Memory B cell (primary cell): ENCODE data around the gene LRATD1.
"Not testable (repeated sequence)": the region's sequence is repeated elsewhere in the genome, so short reads cannot be mapped to it uniquely, and the experiment has no call there.

Experiments
- ATAC-seq: fragments of 150-1000 bp; cut with Tn5 transposase; 2 replicates; pipeline ENCODE4 v1.10.0; 2021; ENCODE audit warnings: low read depth, mild to moderate bottlenecking, moderate library complexity
- DNase-seq, 2 donors: peaks; one replicate each; pipeline ENCODE4 v3.0.0; 2022; ENCODE audit warnings: low spot score in 2 of 2
- H3K27ac Mint-ChIP-seq: one replicate; pipeline ENCODE4 v1.8.0; 2022; ENCODE audit warnings: mild to moderate bottlenecking, moderate library complexity, mixed read lengths
- H3K27me3 Mint-ChIP-seq: one replicate; pipeline ENCODE4 v1.8.0; 2022; ENCODE audit warnings: mixed read lengths
- H3K36me3 Mint-ChIP-seq: one replicate; pipeline ENCODE4 v1.8.0; 2022; ENCODE audit warnings: mild to moderate bottlenecking, mixed read lengths
- H3K4me1 Mint-ChIP-seq: one replicate; pipeline ENCODE4 v1.8.0; 2022; ENCODE audit warnings: mixed read lengths
- H3K4me3 Mint-ChIP-seq: one replicate; pipeline ENCODE4 v1.8.0; 2022; ENCODE audit warnings: mild to moderate bottlenecking, moderate library complexity, mixed read lengths
- H3K9me3 Mint-ChIP-seq: one replicate; pipeline ENCODE4 v1.8.0; 2022; ENCODE audit warnings: mixed read lengths

The LRATD1 gene

DNA sequence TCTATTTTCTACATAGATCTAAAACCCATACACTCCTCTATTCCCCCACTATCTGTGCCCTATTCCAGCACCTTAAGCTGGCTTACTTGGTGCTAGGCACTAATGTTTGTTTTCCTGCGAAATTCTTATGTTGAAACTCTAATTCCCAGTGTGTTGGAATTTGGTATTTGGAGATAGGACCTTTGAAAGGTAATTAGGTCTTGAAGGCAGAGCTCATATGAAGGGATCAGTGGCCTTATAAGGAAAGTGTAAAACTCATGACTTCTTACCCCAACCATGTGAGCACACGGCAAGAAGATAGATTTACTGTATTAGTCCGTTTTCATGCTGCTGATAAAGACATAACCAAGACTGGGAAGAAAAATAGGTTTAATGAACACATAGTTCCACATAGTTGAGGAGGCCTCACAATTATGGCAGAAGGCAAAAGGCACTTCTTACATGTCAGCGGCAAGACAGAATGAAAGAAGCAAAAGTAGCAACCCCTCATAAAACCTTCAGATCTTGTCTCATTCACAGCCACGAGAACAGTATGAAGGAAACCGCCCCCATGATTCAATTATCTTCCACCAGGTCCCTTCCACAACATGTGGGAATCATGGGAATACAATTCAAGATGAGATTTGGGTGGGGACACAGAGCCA is 10.5 kb upstream of the LRATD1 start:
- DNase-seq (no peak), ATAC-seq (no peak)
- H3K27ac Mint-ChIP-seq, result no peak overlapping the region
- H3K36me3 Mint-ChIP-seq, result no peaks in the 10 kb centered on the region
- no peaks in the 10 kb centered on the region for H3K9me3 Mint-ChIP-seq
- no peaks in the 10 kb centered on the region for H3K4me1 Mint-ChIP-seq
- no peak overlapping the region for H3K4me3 Mint-ChIP-seq
- peaks cover 6% of the 10 kb centered on the region for H3K27me3 Mint-ChIP-seq

GRCh38 chr2:14622550-14622939 is 10.0 kb upstream of the LRATD1 start:
- H3K27ac Mint-ChIP-seq, DNase-seq, H3K4me3 Mint-ChIP-seq, H3K27me3 Mint-ChIP-seq, H3K36me3 Mint-ChIP-seq, ATAC-seq, H3K9me3 Mint-ChIP-seq, H3K4me1 Mint-ChIP-seq: not testable (repeated sequence)

DNA sequence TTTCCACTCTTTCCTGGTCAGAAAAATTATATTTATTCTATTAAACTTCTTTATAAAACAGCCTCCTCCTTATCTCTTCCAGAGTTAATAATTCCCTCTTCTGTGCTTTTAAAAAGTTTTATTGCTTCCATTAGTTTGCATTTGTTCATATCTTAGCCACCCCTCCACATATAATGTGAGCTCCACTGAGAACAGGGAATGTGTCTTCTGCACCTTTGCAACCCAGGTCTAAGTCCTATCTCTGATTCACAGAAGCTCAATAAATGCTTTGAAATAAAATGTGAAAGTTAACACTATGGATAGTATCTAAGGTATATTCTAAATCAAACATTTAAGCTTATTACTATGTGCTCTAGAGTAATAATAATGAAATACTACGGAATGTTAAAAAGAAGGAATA is 9.3 kb upstream of the LRATD1 start:
- Mint-ChIP-seq H3K9me3 (no peaks in the 10 kb centered on the region), H3K27me3 (peaks cover 4% of the 10 kb centered on the region), H3K27ac (no peak overlapping the region), H3K4me1 (no peaks in the 10 kb centered on the region), H3K36me3 (no peaks in the 10 kb centered on the region), H3K4me3 (no peak overlapping the region)
- DNase-seq, result no peak
- no peak for ATAC-seq

- Mint-ChIP-seq H3K9me3 (no peaks in the 10 kb centered on the region), H3K4me3 (no peak overlapping the region), H3K36me3 (no peaks in the 10 kb centered on the region), H3K27me3 (peaks cover 1% of the 10 kb centered on the region), H3K27ac (no peak overlapping the region), H3K4me1 (no peaks in the 10 kb centered on the region)
- ATAC-seq, result no peak
- DNase-seq, result no peak
These were observed 5.6 kb upstream of the LRATD1 start for GRCh38 chr2:14626873-14627272.

- no peak for ATAC-seq
- H3K4me3 Mint-ChIP-seq, result no peak overlapping the region
- H3K9me3 Mint-ChIP-seq, result no peaks in the 10 kb centered on the region
- H3K27ac Mint-ChIP-seq, result no peak overlapping the region
- no peaks in the 10 kb centered on the region for H3K4me1 Mint-ChIP-seq
- H3K36me3 Mint-ChIP-seq, result no peaks in the 10 kb centered on the region
- peaks cover 7% of the 10 kb centered on the region for H3K27me3 Mint-ChIP-seq
- no peak for DNase-seq
These were observed 3.6 kb upstream of the LRATD1 start for GRCh38 chr2:14628901-14629300.

GRCh38 chr2:14631406-14632040 is 994 bp upstream of the LRATD1 start:
- H3K9me3 Mint-ChIP-seq, result no peaks in the 10 kb centered on the region

GRCh38 chr2:14633061-14633460 is 544 bp downstream of the LRATD1 start:
- DNase-seq (no peak), ATAC-seq (no peak)
- H3K4me1 Mint-ChIP-seq, result no peaks in the 10 kb centered on the region
- no peak overlapping the region for H3K27ac Mint-ChIP-seq
- no peaks in the 10 kb centered on the region for H3K36me3 Mint-ChIP-seq
- H3K4me3 Mint-ChIP-seq, result no peak overlapping the region
- H3K27me3 Mint-ChIP-seq, result peaks cover 16% of the 10 kb centered on the region
- H3K9me3 Mint-ChIP-seq, result no peaks in the 10 kb centered on the region

More at GRCh38 chr2:14631406-14632040, 994 bp upstream of the LRATD1 start:
- no peaks in the 10 kb centered on the region for H3K36me3 Mint-ChIP-seq
- DNase-seq (no peak), ATAC-seq (no peak)
- H3K27ac Mint-ChIP-seq, result no peak overlapping the region
- peaks cover 11% of the 10 kb centered on the region for H3K27me3 Mint-ChIP-seq
- no peak overlapping the region for H3K4me3 Mint-ChIP-seq
- H3K4me1 Mint-ChIP-seq, result no peaks in the 10 kb centered on the region

- Mint-ChIP-seq H3K4me1 (no peaks in the 10 kb centered on the region), H3K36me3 (no peaks in the 10 kb centered on the region), H3K27ac (no peak overlapping the region), H3K9me3 (no peaks in the 10 kb centered on the region), H3K4me3 (no peak overlapping the region), H3K27me3 (peaks cover 16% of the 10 kb centered on the region)
- no peak for DNase-seq
- no peak for ATAC-seq
These were observed 1.1 kb downstream of the LRATD1 start for GRCh38 chr2:14633461-14634181.

GRCh38 chr2:14634182-14634488 is 1.6 kb downstream of the LRATD1 start:
- H3K36me3 Mint-ChIP-seq, result no peaks in the 10 kb centered on the region
- ATAC-seq (no peak), DNase-seq (no peak)
- peaks cover 16% of the 10 kb centered on the region for H3K27me3 Mint-ChIP-seq
- H3K4me3 Mint-ChIP-seq, result no peak overlapping the region
- H3K9me3 Mint-ChIP-seq, result no peaks in the 10 kb centered on the region
- no peaks in the 10 kb centered on the region for H3K4me1 Mint-ChIP-seq
- no peak overlapping the region for H3K27ac Mint-ChIP-seq

GRCh38 chr2:14634489-14635390 is 2.2 kb downstream of the LRATD1 start:
- Mint-ChIP-seq H3K4me1 (no peaks in the 10 kb centered on the region), H3K27me3 (peaks cover 16% of the 10 kb centered on the region)
- no peak for ATAC-seq

GRCh38 chr2:14635391-14635871 is 2.9 kb downstream of the LRATD1 start:
- H3K4me1 Mint-ChIP-seq, result no peaks in the 10 kb centered on the region
- DNase-seq, result no peak
- no peaks in the 10 kb centered on the region for H3K9me3 Mint-ChIP-seq
- no peak overlapping the region for H3K4me3 Mint-ChIP-seq
- no peak overlapping the region for H3K27ac Mint-ChIP-seq
- H3K36me3 Mint-ChIP-seq, result no peaks in the 10 kb centered on the region
- H3K27me3 Mint-ChIP-seq, result peaks cover 16% of the 10 kb centered on the region
- no peak for ATAC-seq

More at GRCh38 chr2:14634489-14635390, 2.2 kb downstream of the LRATD1 start:
- Mint-ChIP-seq H3K27ac (no peak overlapping the region), H3K4me3 (no peak overlapping the region), H3K9me3 (no peaks in the 10 kb centered on the region), H3K36me3 (no peaks in the 10 kb centered on the region)
- no peak for DNase-seq

- DNase-seq (no peak), ATAC-seq (no peak)
- Mint-ChIP-seq H3K27me3 (peaks cover 8% of the 10 kb centered on the region), H3K9me3 (no peaks in the 10 kb centered on the region), H3K36me3 (no peaks in the 10 kb centered on the region), H3K27ac (no peak overlapping the region), H3K4me1 (no peaks in the 10 kb centered on the region), H3K4me3 (no peak overlapping the region)
These were observed 6.0 kb downstream of the LRATD1 start for GRCh38 chr2:14638488-14638887.

DNA sequence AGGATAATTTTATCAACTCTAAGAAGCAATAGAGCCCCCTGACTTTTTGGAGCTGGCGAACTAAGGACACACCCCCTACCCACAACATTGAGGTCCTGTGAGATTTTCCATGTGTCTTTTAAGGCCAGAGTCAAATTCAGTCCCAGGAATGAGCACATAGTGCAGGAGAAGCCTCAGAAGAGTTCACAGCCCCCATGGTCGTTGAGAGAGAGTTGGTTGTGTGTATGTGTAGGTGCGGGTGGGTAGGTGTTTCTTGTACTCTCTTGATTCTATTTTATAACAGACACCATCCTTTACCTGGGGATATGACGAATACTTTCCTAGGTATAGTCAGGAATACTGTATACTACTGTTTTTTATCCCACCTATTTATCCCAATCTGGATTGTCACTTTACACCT is 8.6 kb downstream of the LRATD1 start:
- ATAC-seq, result no peak
- Mint-ChIP-seq H3K4me3 (no peak overlapping the region), H3K36me3 (no peaks in the 10 kb centered on the region)

DNA sequence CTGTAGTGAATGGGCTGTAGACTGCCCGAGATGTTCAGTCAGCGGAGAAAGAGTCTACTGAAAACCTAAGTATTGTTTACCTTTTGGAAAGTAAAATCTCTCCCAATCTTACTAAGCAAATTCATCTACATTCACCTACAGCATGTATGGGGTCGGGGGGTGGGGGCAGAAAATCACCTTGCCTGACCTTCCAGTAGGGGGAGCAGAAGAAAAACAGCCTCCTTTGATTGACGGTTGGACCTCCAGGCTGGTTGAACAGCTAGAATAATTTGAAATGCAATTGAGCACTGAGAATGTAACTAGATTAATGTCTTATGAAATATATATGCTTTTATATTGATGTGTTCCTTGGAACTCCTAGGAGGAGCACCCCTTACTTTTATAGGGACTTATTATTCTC is 10.0 kb downstream of the LRATD1 start:
- no peaks in the 10 kb centered on the region for H3K4me1 Mint-ChIP-seq
- H3K9me3 Mint-ChIP-seq, result no peaks in the 10 kb centered on the region
- no peak for DNase-seq
- no peak overlapping the region for H3K27ac Mint-ChIP-seq
- H3K4me3 Mint-ChIP-seq, result no peak overlapping the region
- ATAC-seq, result no peak
- H3K36me3 Mint-ChIP-seq, result no peaks in the 10 kb centered on the region
- no peaks in the 10 kb centered on the region for H3K27me3 Mint-ChIP-seq

More for the DNA sequence above, 8.6 kb downstream of the LRATD1 start:
- no peak for DNase-seq
- Mint-ChIP-seq H3K27ac (no peak overlapping the region), H3K9me3 (no peaks in the 10 kb centered on the region), H3K4me1 (no peaks in the 10 kb centered on the region), H3K27me3 (peaks cover 6% of the 10 kb centered on the region)
